Erythroblast (primary cell): ENCODE data around the gene MFGE8.

Experiments
- GATA1 ChIP-seq: IDR thresholded peaks from 2 replicates; pipeline ENCODE4 v1.6.1; 2011; ENCODE audit warnings: low read depth, mild to moderate bottlenecking, control low read depth, low read length, moderate library complexity
- POLR2A ChIP-seq: IDR thresholded peaks from 2 replicates; pipeline ENCODE4 v1.6.1; 2011; ENCODE audit warnings: mild to moderate bottlenecking, low read length

DNA sequence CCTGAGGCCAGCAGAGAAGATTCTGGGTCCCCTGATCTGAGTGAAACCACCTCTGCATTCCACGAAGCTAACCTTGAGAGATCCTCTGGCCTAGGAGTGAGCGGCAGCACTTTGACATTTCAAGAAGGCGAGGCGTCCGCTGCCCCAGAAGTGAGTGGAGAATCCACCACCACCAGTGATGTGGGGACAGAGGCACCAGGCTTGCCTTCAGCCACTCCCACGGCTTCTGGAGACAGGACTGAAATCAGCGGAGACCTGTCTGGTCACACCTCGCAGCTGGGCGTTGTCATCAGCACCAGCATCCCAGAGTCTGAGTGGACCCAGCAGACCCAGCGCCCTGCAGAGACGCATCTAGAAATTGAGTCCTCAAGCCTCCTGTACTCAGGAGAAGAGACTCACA lies 54.2 kb downstream of the MFGE8 start:
- TF ChIP-seq POLR2A (no peak), GATA1 (no peak)
